ENCODE data around the gene SPACA4.

DNA sequence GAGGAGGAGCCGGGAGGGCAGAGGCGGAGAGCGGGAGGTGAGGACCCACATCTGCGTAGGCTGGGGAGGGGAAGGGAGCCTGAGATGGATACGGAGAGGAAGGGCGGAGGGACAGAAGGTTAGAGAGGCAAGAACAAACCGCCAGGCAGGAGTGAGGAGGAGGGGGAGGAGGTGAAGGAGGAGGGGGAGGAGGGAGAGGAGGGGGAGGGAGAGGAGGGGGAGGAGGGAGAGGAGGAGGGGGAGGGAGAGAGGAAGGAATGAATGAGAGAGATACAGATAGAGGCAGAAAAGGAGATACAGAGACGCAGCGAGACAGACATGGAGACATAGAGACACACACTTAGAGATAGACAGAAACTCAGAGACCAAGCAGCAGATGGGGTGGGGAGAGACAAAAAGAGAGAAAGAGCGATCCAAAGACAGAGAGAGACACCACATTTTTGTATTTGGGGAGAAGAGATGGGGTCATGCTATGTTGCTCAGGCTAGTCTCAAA is 40.2 kb downstream of the SPACA4 start:
- TF ChIP-seq POLR2A (IDR thresholded peaks at IDR 0.05; ENCODE audit: low read depth, low read length) (no peak), POLR2AphosphoS5 (IDR thresholded peaks at IDR 0.05; ENCODE audit: low read depth, low read length) (no peak)

Data from GM12892 (cell line).